ENCODE data around the gene BLMH. TPM values are rescaled to one million over a fixed set of nuclear protein-coding genes. Genes with fewer than 3 reads are reported as not detected.

The BLMH gene
- total RNA-seq, 1 donor from 2014 or later: 36.2 TPM

DNA sequence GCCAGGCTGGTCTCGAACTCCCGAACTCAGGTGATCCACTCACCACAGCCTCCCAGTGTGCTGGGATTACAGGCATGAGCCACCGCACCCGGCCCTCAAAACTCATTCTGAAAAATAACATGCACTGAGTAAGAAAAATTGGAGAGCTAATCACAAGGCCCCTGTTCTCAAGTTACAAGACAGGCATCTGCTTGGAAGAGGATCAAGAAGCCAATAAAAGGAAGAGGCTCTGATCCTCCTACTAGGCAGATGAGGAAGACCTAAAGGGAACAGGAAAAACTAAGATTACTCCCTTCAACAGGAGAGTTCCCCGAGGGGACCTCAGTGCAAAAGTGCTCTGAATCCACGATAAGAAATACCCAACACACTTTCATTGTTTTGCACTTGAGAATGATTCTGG lies 18.4 kb downstream of the BLMH start:
- H3K36me3 Mint-ChIP-seq (ENCODE audit: low read depth, unreplicated experiment): peaks cover 20% of the 10 kb centered on the region
- H3K4me1 ChIP-seq (ENCODE audit: insufficient read depth, low read length): peaks cover 7% of the 10 kb centered on the region
- no peak overlapping the region for H3K4me2 ChIP-seq (ENCODE audit: low read length)

DNA sequence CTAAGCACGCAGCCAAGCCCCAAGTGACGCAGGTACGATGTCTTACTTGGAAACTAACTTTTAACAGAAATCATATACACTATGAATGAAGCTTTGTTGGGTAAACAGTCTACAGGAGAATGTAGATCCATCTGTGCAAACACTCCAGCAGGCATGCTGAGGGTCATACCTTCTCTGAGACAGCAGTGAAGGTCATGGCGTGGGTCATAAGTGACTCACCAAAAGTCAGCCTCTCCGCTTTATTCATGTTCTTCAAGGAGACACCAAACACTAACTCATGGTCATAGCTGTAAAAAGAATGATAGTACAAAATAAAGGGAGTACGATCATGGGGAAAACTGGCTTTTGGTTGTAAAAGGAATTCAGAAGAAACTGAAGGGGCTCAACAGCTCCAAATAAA lies 20.6 kb downstream of the BLMH start:
- Histone ChIP-seq H3K9ac (ENCODE audit: low read length) (no peak overlapping the region), H3K27ac (ENCODE audit: low read depth, low read length) (peak overlapping the region; percentile 0), H3K4me3 (ENCODE audit: insufficient read depth, low read depth, low read length) (no peak overlapping the region), H3K9me3 (ENCODE audit: insufficient read depth, low read depth, low read length) (no peaks in the 10 kb centered on the region), H4K20me1 (ENCODE audit: insufficient read depth, low read length) (no peaks in the 10 kb centered on the region), H3K4me2 (ENCODE audit: low read length) (peak overlapping the region; percentile 12), H3K4me1 (ENCODE audit: insufficient read depth, low read length) (peaks cover 11% of the 10 kb centered on the region), H3K79me2 (ENCODE audit: insufficient read depth, low read length) (no peaks in the 10 kb centered on the region), H3K36me3 (ENCODE audit: insufficient read depth, low read length) (peaks cover 30% of the 10 kb centered on the region), H2AFZ (ENCODE audit: low read depth, low read length) (no peak overlapping the region), H3K27me3 (ENCODE audit: insufficient read depth, low read length) (no peaks in the 10 kb centered on the region)
- FAIRE-seq (no peak), DNase-seq (ENCODE audit: low read depth) (peak; percentile 21)
- Mint-ChIP-seq H3K27me3 (ENCODE audit: low read depth, unreplicated experiment) (no peaks in the 10 kb centered on the region), H3K9me3 (ENCODE audit: unreplicated experiment) (no peaks in the 10 kb centered on the region), H3K4me3 (ENCODE audit: unreplicated experiment) (peak overlapping the region; percentile 10), H3K36me3 (ENCODE audit: low read depth, unreplicated experiment) (peaks cover 21% of the 10 kb centered on the region), H3K4me1 (ENCODE audit: low read depth, unreplicated experiment) (peaks cover 17% of the 10 kb centered on the region), H3K27ac (ENCODE audit: unreplicated experiment) (peak overlapping the region; percentile 16)
- no peak for TF ChIP-seq EZH2 (IDR thresholded peaks at IDR 0.05; ENCODE audit: insufficient read depth, low read length)
- TF ChIP-seq, protein P1, sequence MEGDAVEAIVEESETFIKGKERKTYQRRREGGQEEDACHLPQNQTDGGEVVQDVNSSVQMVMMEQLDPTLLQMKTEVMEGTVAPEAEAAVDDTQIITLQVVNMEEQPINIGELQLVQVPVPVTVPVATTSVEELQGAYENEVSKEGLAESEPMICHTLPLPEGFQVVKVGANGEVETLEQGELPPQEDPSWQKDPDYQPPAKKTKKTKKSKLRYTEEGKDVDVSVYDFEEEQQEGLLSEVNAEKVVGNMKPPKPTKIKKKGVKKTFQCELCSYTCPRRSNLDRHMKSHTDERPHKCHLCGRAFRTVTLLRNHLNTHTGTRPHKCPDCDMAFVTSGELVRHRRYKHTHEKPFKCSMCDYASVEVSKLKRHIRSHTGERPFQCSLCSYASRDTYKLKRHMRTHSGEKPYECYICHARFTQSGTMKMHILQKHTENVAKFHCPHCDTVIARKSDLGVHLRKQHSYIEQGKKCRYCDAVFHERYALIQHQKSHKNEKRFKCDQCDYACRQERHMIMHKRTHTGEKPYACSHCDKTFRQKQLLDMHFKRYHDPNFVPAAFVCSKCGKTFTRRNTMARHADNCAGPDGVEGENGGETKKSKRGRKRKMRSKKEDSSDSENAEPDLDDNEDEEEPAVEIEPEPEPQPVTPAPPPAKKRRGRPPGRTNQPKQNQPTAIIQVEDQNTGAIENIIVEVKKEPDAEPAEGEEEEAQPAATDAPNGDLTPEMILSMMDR (IDR thresholded peaks at IDR 0.05; ENCODE audit: insufficient read depth, low read depth, low read length): no peak

More for the DNA sequence above, 18.4 kb downstream of the BLMH start:
- no peak overlapping the region for H3K27ac ChIP-seq (ENCODE audit: low read depth, low read length)
- H3K27me3 ChIP-seq (ENCODE audit: insufficient read depth, low read length): no peaks in the 10 kb centered on the region
- Mint-ChIP-seq H3K4me1 (ENCODE audit: low read depth, unreplicated experiment) (peaks cover 17% of the 10 kb centered on the region), H3K4me3 (ENCODE audit: unreplicated experiment) (no peak overlapping the region), H3K27ac (ENCODE audit: unreplicated experiment) (no peak overlapping the region), H3K9me3 (ENCODE audit: unreplicated experiment) (no peaks in the 10 kb centered on the region), H3K27me3 (ENCODE audit: low read depth, unreplicated experiment) (no peaks in the 10 kb centered on the region)
- peaks cover 26% of the 10 kb centered on the region for H3K36me3 ChIP-seq (ENCODE audit: insufficient read depth, low read length)
- no peaks in the 10 kb centered on the region for H3K9me3 ChIP-seq (ENCODE audit: insufficient read depth, low read depth, low read length)
- no peak overlapping the region for H3K9ac ChIP-seq (ENCODE audit: low read length)
- no peaks in the 10 kb centered on the region for H3K79me2 ChIP-seq (ENCODE audit: insufficient read depth, low read length)
- DNase-seq (ENCODE audit: low read depth) (no peak), FAIRE-seq (no peak)
- TF ChIP-seq, protein P1 (IDR thresholded peaks at IDR 0.05; ENCODE audit: insufficient read depth, low read depth, low read length): no peak
- TF ChIP-seq EZH2 (IDR thresholded peaks at IDR 0.05; ENCODE audit: insufficient read depth, low read length): no peak
- no peak overlapping the region for H2AFZ ChIP-seq (ENCODE audit: low read depth, low read length)
- no peaks in the 10 kb centered on the region for H4K20me1 ChIP-seq (ENCODE audit: insufficient read depth, low read length)
- no peak overlapping the region for H3K4me3 ChIP-seq (ENCODE audit: insufficient read depth, low read depth, low read length)

DNA sequence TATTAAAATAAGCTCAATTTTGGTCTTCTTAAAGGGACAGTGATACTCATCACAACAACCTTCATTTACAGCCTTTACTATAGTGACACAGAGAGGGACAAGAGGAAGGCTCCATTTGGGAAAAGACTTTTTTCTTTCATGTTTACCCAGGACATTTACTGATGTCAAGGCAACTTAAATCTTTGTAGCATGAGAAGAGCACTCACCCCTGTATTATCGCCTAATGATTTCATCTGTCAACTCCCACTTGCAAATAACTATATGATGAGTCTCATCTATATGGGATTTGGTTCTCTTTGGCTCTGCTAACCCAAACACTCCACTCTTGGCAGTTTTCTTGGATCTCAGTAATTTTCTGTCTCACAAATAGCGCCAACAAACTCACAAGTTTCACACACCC lies 24.1 kb downstream of the BLMH start:
- Histone ChIP-seq H3K9ac (ENCODE audit: low read length) (no peak overlapping the region), H3K9me3 (ENCODE audit: insufficient read depth, low read depth, low read length) (no peaks in the 10 kb centered on the region), H3K27ac (ENCODE audit: low read depth, low read length) (peak overlapping the region; percentile 38), H3K36me3 (ENCODE audit: insufficient read depth, low read length) (peaks cover 27% of the 10 kb centered on the region), H3K27me3 (ENCODE audit: insufficient read depth, low read length) (no peaks in the 10 kb centered on the region), H4K20me1 (ENCODE audit: insufficient read depth, low read length) (no peaks in the 10 kb centered on the region), H3K79me2 (ENCODE audit: insufficient read depth, low read length) (no peaks in the 10 kb centered on the region), H3K4me3 (ENCODE audit: insufficient read depth, low read depth, low read length) (no peak overlapping the region), H2AFZ (ENCODE audit: low read depth, low read length) (no peak overlapping the region), H3K4me2 (ENCODE audit: low read length) (peak overlapping the region; percentile 10), H3K4me1 (ENCODE audit: insufficient read depth, low read length) (peaks cover 28% of the 10 kb centered on the region)
- Mint-ChIP-seq H3K9me3 (ENCODE audit: unreplicated experiment) (no peaks in the 10 kb centered on the region), H3K4me1 (ENCODE audit: low read depth, unreplicated experiment) (peaks cover 25% of the 10 kb centered on the region), H3K4me3 (ENCODE audit: unreplicated experiment) (no peak overlapping the region), H3K27ac (ENCODE audit: unreplicated experiment) (peak overlapping the region; percentile 54), H3K36me3 (ENCODE audit: low read depth, unreplicated experiment) (peaks cover 5% of the 10 kb centered on the region), H3K27me3 (ENCODE audit: low read depth, unreplicated experiment) (no peaks in the 10 kb centered on the region)
- FAIRE-seq: no peak
- TF ChIP-seq EZH2 (IDR thresholded peaks at IDR 0.05; ENCODE audit: insufficient read depth, low read length): no peak
- TF ChIP-seq, protein P1 (IDR thresholded peaks at IDR 0.05; ENCODE audit: insufficient read depth, low read depth, low read length): no peak
- peak; percentile 66 for DNase-seq (ENCODE audit: low read depth)

Measured in astrocyte (in vitro differentiated cells and primary cell).